ENCODE data around the gene RAB27A.
"Not testable (repeated sequence)": the region's sequence is repeated elsewhere in the genome, so short reads cannot be mapped to it uniquely, and the experiment has no call there.

Gene RAB27A

GRCh38 chr15:55281517-55282228 lies 7.9 kb downstream of the RAB27A start:
- no peak for DNase-seq (ENCODE audit: low spot score)

DNA sequence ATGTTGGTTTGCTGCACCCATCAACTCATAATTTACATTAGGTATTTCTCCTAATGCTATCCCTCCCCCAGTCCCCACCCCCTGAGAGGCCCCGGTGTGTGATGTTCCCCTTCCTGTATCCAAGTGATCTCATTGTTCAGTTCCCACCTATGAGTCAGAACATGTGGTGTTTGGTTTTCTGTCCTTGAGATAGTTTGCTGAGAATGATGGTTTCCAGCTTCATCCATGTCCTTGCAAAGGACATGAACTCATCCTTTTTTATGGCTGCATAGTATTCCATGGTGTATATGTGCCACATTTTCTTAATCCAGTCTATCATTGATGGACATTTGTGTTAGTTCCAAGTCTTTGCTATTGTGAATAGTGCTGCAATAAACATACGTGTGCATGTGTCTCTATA lies 9.0 kb downstream of the RAB27A start:
- DNase-seq (ENCODE audit: low spot score): not testable (repeated sequence)

DNA sequence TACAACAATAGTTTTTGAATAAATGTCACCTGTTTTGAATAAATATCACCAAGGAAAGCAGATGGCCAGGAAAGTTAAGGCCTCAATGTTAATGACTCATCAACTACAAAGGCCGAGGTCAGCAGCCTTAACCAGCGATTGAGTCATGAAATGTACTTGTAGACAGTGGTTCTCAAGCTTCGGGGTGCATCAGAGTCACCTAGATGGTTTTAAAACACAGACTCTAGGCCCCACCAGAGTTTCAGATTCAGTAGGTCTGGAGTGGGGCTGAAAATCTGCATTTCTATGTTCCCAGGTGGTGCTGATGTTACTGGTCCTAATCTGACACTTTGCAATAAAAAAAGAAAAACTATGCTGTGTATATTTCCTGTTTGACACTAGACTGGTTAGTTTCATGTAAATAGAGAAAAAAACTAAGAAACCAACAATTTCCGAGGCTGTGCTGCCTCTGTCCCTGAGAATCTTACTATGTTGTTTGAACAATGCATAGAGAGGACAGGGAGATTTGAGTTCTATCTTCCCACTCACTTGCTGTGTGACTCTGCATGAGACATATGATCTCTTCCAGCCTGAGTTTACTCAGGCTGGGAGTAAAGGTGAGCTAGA lies 9.8 kb downstream of the RAB27A start:
- DNase-seq (ENCODE audit: low spot score): peak; percentile 68

DNA sequence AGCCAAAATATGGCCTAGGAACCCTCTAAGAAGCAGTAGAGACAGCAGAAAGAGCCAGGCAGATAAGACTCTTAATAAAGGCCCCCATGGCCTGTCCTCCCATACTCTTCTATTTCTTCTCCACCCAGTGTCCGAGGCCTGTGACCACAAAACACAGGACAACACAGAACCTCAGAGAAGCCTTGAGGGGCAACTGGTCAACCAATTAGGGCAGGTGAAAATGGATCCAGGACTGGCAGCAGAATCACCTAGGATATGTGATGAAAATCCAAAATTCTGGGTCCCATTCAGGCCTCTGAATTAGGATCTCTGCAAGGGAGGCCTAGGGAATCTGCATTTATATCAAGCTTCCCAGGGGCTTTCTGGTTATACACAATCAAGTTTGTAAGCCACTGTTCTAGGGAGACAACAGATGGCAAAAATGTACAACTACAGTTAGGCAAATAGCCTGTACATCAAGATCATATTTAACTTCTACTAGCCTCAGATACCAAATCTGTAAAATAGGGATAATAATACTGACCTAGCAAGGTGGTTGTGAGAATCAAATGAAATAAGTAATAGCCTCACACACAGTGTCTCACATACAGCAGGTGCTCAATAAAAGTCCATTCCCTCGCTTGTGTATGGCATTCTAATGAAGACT lies 10.4 kb downstream of the RAB27A start:
- no peak for DNase-seq (ENCODE audit: low spot score)

DNA sequence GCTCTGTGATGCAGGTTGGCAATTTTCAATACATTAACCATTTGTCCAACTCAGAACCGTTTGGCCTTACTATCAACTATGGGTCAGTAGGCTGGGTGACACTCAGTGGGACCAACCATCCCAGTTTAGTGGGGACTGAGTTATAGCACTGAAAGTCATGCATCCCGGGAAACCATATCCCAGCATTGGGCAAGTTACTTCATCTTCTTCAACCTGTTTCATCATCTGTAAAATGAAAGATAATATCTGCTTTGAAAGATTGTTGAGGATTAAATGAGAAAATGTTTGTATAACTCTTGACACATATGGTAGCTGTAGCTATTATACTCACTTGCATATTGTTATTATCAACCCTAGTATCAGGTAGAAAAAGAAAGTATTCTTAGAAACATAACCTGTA lies 11.9 kb downstream of the RAB27A start:
- no peak for DNase-seq (ENCODE audit: low spot score)

DNA sequence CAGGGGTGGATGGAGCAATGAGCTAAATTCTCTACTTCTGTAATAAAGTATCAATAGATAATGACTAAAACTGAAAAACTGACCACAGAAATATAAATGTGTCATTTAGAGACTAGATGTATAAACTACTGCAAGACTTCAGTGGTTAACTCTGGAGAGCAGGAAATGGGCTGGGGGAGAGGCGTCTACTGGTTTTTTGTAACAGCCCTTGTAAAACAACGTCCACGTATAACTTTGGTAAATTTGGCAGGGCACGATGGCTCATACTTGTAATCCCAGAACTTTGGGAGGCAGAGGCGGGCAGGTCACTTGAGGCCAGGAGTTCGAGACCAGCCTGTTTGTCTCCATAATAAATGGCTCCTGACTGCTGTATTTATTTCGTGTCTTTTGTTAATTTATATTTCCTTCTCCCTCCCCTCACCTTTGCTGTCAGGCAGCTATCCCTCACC lies 12.5 kb downstream of the RAB27A start:
- DNase-seq (ENCODE audit: low spot score): no peak

DNA sequence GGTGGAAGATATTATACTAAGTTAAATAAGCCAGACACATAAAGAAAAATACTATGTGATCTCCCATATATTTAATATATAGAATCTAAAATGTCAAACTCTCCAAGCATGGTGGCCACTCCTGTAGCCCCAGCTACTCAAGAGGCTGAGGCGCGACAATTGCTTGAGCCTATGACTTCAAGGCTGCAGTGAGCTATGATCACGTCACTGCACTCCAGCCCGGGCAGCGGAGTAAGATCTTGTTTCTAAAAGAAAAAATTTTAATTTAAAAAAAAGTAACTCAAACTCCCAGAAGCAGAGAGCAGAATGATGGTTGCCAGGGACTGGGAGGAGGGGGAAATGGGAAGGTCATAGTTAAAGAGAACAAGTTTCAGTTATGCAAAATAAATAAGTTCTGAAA lies 13.3 kb downstream of the RAB27A start:
- DNase-seq (ENCODE audit: low spot score): no peak

DNA sequence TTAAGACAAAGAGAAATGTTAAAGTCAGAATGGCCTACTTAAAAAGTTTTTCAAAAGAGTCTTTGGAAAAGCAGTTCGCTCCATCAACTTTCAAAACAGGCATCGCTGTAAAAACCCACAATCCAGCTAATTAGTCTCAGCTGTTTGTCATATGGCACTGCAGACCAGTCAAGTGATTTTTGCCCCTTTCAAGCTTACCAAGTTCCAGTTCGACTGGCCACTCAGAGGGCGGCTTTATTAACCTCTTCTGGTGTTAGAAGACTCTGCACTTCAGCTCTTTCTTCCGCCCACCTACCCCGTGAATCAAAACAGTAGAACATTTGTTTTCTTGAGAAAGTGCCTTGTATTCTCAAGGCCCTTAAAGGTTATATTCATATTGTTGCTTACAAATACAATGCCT lies 19.3 kb downstream of the RAB27A start:
- no peak for DNase-seq (ENCODE audit: low spot score)

- no peak for DNase-seq (ENCODE audit: low spot score)
Observed at GRCh38 chr15:55268176-55268695, 21.4 kb downstream of the RAB27A start.

DNA sequence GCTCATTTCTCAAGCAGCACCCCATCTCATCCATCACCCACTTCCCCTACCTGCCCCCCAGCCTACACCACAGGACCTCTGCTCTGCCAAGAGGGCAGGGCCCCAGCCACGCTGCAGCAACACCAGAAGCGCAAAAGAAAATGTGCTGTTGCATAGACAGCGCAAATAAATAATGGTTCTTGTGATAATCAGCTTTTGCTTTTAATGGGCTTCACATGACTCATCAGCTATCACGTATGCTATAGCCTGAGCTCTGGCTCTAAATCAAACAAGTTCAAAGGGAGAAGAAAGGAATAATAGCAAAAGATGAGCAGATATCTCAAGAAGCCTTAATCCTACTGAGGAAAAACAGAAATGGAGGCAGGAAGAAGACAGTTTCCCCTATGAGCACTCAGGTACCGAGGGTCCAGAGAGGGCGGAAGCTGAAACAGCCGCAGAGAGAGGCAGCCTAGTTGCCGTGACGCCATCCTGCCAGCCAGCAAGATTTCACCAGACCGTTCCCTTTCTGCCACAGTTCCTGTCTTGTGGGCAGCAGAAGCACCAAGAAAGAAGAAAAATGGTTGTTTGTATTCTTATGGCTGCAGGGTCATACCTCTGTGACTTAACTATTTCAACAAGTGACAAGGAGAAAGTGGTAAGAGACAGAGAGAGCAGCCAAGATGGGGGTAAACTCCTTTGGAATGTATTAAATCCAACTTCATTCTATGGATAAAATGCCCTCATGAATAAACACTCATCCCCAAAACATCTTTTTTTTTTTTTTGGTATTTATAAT lies 22.0 kb downstream of the RAB27A start:
- DNase-seq (ENCODE audit: low spot score): no peak

DNA sequence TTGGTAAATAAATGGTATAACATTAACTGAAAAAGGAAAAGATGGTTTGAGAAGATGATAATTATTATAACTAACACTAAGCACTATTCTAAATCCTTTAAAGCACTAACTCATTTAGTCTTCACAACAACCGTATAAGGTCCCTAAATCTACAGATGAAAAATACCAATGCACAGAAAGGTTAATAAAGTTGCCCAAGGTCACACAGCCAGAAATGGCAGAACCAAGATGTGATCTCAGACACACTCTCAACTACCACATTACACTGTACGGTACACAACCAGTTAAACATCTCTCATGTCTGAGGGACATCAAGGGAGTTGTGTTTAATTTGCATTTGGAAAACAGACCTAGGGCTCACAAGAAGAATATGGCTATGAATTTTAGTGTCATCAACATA lies 23.1 kb downstream of the RAB27A start:
- DNase-seq (ENCODE audit: low spot score): no peak

- no peak for DNase-seq (ENCODE audit: low spot score)
Observed at GRCh38 chr15:55260562-55261131, 29.0 kb downstream of the RAB27A start.

DNA sequence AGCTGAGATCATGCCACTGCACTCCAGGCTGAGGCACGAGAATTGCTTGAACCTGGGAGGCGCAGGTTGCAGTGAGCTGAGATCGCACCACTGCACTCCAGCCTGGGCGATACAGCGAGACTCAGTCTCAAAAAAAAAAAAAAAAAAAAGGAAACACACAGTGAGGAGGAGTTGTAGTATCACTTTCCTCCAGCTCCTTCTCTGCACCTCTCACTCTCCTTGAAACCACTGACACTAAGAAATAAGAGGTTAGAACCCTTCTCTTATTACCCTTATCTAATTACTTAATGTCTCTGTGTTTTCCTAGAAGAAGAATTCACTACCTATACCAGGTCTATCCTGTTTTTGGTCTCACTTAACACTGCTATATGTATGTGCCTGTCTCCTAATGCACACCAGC lies 31.7 kb downstream of the RAB27A start:
- no peak for DNase-seq (ENCODE audit: low spot score)

DNA sequence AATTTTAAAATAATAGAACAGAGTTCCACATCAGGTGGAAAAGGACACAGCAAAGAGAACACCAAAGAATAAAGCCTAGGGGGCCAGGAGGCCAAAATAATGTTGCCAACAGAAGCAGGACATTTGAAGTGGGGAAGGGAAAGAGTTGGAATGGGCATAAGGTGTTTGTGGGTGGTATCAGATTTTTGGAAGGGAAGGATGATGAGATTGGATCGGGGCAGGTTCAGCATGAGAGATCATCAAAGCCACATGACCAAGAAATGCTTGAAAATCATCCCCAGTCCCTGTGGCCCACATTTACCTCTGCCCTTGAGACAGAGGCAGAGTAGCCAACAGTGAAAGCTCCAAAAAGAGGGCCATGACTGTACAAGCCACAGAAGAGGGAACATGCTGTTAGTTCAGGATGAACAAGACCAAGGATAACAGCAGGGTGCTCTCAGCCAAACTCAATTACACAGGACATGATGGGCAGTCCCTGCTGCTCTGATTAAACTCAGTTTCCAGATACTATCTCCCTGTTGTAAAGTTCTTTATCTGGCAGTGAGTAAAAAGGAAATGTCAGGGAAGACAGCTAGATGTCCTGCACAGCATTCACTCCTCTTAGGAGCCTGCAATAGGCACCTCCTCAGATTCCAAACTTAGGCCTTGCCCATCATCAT lies 32.5 kb downstream of the RAB27A start:
- no peak for DNase-seq (ENCODE audit: low spot score)

GRCh38 chr15:55256281-55257011 lies 33.2 kb downstream of the RAB27A start:
- no peak for DNase-seq (ENCODE audit: low spot score)

DNA sequence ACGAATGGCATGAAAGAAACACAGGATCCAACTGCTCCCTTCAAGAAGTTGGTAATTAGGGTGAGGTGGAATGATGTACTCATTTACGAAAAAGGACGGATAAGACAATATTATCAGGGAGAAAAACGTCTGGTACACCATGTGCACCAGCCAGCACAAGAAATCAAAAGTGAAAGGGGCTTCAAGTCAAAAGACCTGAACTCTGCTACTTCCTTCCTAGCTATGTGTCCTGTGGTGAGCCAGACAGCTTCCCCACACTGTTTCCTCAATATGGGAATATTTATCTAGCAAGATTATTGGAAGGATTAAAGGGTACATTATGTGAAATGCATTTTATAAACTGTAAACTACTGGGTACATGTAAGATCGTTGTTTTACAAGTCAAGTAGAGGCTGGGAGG lies 33.9 kb downstream of the RAB27A start:
- DNase-seq (ENCODE audit: low spot score): no peak

DNA sequence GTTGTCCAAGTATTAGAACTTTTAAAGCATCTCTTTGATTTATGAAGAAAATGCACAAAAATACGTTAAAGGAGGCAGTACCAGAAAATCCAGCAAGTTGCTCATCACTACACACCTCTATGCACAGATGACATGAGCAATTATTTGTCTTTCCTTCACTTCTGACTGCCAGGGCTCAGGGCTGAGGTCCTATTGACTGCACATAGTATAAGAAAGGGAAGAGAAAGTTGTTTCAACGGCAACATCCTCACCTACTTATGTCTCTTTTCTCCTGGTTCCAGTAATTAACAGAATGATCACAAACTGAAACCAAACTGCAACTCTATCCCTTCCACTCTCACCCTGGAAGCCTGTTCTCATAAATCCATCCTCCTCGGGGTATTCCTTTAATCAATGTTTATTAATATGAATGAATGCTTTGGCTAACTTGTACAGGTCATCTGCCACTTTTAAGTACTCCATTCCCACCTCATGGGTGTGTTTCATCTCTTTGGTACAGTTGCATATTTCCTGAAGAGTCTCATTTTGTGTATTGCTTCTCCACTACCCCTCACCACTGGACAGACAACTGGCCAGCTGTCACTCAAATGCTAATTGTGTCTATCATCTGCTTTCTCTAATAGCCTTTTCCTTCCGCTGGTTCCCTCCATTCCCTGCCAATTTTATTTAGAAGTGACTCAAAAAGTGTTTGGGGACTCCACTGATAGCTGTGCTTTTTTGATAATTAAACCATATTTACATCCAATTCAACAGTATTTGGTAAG lies 34.5 kb downstream of the RAB27A start:
- no peak for DNase-seq (ENCODE audit: low spot score)

GRCh38 chr15:55253580-55253979 lies 36.0 kb downstream of the RAB27A start:
- no peak for DNase-seq (ENCODE audit: low spot score)

DNA sequence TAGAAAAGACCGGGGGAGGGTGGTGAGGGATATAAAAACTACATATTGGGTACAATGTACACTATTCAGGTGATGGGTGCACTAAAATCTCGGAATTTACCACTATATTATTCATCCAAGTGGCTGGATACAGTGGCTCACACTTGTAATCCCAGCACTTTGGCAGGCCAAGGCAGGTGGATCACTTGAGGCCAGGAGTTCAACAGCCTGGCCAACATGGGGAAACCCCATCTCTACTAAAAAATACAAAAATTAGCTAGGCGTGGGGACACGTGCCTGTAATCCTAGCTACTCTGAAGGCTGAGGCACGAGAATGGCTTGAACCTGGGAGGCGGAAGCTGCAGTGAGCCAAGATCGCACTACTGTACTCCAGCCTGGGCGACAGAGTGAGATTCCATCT lies 37.4 kb downstream of the RAB27A start:
- not testable (repeated sequence) for DNase-seq (ENCODE audit: low spot score)

GRCh38 chr15:55250941-55251340 lies 38.7 kb downstream of the RAB27A start:
- DNase-seq (ENCODE audit: low spot score): no peak

Measured in kidney capillary endothelial cell (primary cell).